Activated T-helper 1 cell treated with anti-CD3 and anti-CD28 coated beads, Interleukin-2, amount 50 U/mL, for 16 hours (primary cell): Measurements from ENCODE around the gene HSD17B3.
"Not testable (repeated sequence)": the region's sequence is repeated elsewhere in the genome, so short reads cannot be mapped to it uniquely, and the experiment has no call there.

ENCODE experiments used
- DNase-seq, 2 donors: peaks; one replicate each; pipeline ENCODE4 v3.0.0-alpha.2; 2020; ENCODE audit warnings: low read depth in 1 of 2, low spot score in 1 of 2

Gene HSD17B3

DNA sequence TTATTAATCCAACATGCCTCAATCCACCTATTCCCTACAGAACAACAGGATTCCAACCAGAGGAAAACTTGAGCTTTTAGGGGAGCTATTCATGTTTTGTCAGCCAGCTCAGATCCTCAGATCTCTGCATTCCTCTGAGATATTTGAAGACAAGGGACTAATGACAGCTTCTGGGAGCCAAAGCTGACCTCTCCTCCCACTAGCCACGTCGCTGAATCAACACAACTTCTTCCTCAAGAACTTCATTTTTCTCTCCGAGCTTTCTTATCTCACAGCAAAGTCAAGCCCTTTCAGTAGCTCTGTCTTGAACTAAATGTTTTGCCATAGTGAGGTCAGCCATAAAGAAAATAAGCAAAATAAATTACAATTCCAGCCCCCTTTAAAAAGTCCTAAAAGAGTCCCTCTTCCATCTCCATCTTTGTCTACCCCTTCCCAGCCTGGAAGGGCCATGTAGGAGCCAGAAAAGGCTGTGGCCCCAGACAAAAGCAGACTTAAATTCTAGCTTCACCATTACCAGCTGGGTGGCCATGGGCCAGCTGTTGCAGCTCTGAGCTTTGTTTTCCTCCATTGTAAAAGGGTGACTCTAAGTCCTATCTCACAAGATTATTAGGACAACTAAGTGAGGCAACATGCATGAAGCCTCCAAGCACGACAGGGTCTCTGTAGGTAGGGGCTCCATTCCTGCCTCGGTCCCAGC, 65.0 kb downstream of the HSD17B3 start:
- no peak for DNase-seq

DNA sequence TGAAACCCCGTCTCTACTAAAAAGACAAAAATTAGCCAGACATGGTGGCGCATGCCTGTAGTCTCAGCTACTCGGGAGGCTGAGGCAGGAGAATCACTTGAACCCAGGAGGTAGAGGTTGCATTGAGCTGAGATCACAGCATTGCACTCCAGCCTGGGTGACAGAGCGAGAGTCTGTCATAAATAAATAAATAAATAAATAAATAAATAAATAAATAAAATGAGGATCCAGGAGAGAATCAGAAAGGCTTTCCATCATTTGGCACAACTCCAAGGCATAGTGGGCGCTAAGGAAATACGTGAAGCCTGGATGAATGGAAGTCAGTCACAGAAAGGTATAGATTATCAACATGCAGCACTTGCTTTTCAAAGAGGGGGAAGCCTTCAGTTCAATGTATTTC, 65.6 kb downstream of the HSD17B3 start:
- not testable (repeated sequence) for DNase-seq

DNA sequence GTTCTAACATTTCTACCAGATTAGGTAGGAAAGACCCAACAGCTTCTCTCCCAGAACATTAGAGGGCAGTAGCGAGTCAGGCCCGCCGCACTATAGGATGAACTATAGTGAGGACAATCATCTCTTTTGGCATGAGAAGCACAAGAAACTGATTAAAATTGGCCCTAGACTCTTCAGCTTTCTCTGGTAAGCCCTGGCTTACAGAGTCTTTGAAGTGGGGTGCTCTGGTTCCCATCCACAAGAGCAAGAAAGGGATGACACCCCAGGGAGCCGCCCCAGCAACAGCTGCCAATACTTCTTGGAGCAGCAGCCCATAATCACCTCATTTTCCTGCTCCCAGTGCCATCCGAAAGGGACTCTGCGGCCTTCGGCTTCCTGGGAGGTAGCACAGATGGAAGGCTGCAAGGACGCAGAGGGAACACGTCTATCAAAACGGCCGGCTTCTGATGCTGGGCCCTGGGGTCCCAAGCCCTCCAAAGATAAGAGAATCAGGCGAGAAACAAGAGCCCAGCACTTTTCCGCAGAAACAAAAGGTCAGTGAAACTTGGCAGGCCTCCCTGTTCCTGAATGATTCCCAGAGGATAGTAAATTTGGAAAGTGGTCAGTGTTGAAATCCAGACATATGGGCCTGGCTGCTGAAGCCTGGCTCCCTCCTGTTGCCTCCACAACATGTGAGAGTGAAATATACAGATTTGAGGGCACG, 69.3 kb downstream of the HSD17B3 start:
- DNase-seq, result no peak

DNA sequence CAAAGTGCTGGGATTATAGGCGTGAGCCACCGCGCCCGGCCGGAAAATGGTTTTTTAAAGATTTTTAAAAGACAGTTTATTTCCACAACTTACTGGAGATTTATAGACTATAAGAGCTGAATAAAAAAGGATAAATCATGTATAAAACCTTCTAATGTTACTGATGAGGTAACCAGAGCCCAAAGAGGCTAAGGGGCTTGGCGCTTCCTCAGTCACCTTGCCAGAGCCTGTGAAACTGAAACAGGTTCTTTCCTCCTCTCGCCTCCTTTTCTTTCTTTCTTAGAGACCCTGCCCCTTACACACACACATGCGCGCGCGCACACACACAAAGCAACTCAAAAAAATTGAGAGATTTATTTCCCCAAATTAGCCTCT, 69.8 kb downstream of the HSD17B3 start:
- DNase-seq, result no peak

DNA sequence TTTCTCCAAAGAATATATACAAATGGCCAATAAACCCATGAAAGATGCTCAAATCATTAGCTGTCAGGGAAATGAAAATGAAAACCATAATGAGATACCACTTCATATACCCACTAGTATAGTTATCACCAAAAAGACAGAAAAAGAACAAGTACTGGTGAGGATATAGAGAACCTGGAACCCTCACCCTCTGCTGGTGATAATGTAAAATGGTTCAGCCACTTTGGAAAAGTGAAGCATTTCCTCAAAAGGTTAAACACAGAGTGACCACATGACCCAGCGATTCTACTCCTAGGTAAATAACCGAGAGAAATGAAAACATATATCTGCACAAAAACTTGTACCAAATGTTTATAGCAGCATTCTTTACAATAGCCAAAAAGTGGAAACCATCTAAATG, 72.0 kb downstream of the HSD17B3 start:
- DNase-seq, result no peak

DNA sequence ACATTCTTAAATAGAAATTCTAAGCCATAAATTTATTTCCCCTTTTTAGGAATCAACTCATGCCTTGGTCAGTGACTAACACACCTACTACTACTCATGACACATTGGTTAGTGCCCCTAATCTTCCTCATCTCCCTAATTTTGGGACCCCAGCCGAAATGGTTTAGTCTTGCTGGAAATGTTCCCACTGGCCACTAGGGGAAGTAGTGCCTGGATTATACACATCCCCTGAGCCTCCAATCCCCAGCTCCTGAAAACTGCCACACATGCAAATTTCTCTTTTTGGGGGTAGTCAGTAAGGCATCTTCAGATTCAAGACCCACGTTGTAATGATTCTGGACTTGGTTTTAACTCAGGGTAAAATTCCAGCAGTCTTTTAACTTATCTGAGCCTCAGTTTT, 79.8 kb downstream of the HSD17B3 start:
- DNase-seq, result no peak

DNA sequence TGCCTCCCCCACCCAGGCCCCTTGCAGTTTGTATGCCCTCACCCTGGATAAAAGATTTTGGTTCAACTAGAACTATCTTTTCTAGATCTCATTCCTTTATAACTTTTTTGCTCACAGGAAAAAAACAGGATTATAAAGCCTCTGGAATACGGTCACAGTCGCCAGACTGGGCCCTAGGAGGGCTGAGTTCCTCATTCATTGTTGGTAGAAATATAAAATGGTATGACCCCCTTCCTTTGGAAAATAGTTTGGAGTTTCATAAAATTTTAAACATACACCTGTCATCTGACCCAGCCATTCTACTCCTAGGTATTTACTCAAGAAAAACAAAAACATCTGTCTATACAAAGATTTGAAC, 82.1 kb downstream of the HSD17B3 start:
- DNase-seq, result no peak

DNA sequence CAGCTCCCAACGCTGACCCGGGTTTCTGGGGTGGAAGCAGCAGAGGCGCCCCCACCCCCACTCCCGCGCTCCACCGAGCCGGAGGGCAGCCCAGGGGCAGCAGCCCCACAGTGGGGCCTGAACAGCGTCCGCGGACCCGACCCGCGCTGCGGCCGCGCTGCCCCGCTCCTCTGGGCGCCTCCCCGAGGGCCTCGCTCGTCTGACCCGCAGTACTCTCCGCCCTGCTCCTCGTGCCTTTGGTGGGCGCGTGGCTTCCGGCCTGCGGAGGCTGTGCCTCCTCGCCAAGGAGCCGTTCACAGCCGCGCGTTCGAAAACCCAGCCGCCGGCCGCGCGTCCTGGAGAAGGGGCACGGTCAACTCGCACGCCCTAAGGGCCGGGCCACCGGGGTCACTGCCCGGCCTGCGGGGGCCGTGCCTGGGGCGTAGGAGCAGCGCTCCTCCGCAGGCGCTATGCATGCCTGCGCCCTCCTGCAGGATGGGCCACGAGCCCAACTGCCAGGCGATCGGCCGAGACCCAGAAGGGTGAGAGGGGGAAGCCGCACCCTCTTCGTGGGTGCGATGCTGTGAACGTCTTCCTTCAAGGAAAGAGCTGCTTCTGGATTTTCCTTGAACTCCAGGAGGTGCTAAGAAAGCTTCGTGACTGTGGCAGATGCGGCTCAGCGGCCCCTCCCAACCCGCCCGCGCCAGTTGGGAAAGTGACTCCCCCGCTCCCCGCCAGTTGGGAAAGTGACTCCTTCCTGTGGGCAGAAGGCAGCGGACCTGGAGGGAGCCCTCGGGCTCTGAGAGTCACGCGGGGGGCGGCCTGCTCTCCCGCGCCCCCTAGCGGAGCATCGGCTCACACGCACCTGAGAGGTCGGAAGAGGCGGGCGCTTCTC, 82.7 kb downstream of the HSD17B3 start:
- peak in 1 of 2 donors; percentile 20 for DNase-seq

DNA sequence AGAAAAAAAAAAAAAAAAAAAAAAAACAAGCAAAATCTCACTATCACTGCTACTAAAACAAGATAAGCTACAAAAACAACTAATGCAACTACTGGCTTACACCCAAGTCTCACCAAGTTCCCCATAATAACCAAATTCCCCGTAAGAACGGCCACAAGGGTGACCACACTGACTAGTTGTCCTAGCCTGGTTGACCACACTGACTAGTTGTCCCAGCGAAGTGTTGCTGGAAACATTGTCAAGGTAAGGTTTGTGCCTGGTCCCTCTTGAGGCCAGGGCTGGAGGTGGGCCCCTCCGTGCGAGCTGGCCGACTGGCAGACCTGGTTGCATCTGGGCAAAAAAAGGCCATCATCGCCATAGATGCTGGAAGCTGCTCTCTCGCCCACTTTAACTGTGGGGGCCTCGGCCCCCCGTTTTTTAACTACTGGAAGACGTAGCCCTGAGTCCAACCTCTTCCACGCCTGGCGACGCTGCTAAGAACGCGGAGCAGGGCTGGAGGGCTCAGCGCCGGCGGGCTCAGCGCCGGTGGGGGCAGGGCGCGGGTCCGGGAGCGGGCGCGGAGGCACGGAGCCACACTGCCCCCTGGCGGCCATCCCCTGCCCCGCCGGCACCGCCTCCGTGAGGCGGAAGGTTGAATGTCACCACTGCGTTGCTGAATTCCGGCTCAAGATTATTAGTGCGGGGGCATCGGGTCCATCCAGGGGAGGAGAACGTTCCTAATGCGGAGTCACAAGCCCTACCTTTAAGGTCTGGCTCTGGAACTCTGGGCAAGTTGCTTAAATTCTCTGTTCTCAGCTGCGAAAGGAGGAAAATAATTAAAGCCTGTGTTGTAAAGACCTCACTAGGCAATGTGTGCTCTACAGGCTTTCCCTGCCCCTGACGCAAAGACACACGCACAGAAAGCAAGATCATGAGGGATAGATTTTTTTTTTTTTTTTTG, 84.0 kb downstream of the HSD17B3 start:
- peak; percentile 58 to 62 for DNase-seq

DNA sequence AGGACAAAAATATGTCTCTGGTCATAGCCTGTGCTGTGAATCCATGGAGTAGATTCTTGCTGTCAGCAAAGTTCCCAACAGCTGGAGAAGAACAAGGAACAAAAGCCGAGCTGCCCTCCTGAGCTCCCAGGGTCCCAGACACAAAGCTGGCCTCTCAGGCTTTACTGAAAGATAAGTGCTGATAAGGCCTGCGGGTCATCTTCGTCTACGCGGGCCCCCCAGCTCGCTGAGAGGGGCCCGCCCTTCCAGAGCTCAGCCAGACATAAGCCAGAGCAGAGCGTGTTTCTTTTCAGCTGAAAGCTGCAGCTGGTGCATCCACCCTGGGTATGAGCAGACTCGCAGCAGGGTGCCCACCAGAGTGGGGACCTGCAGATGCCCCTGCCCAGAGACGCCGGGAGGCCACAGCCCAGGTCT, 84.7 kb downstream of the HSD17B3 start:
- no peak for DNase-seq

DNA sequence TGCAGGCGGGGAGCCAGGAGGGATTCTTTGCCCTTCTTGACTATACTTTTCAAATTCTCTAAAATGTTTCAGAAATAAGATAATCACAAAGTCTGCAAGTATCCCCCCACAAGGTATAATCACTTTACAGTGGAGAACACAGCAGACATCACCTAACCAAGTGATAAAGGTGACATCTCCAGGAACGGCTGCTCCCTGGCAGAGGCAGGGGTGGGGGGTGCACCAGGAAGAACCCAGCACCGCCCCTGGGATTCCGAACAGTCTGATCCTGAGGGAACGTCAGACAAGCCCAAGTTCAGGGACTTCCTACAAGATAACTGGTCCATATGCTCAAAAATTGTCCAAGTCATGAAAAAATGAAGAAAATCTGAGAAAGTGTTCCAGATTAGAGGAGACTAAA, 85.4 kb downstream of the HSD17B3 start:
- DNase-seq, result no peak

DNA sequence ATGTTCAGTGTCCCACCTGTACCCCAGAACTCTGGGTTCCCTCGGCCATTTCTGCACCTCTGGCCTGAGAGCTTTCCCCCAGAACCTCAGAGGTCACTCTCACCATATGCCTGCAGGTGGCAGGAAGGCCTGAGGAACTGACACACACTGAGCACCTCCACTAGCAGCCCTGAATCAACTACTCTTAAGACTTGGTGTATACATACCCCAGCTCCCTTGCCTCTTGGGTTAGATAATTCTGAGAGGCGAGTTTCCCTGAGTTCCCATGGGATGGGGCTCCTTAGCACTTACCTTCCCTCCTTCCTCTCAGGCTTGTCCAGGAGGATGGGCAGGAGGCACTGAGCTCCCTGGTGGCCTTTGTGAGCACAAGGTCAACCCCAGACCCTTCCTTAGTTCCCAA, 86.1 kb downstream of the HSD17B3 start:
- no peak for DNase-seq

DNA sequence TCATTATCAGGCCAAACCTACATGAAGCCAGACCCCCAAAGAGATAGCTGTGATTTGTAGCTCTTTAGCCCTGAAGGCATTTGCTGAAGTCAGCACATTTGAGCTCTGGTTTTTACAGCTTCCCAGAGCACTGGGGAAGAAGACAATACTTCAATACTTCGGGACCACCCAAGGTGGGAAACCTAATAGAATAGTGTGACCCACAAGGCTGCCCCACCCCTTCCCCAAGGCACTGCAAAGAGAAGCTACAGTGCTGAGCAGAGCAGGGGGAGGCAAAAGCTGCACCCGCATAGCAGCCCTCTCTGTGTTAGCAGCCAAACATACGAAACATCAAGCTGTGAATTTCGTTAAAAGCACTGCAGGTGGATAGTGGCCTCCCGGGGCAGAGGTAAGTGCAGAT, 87.3 kb downstream of the HSD17B3 start:
- no peak for DNase-seq

DNA sequence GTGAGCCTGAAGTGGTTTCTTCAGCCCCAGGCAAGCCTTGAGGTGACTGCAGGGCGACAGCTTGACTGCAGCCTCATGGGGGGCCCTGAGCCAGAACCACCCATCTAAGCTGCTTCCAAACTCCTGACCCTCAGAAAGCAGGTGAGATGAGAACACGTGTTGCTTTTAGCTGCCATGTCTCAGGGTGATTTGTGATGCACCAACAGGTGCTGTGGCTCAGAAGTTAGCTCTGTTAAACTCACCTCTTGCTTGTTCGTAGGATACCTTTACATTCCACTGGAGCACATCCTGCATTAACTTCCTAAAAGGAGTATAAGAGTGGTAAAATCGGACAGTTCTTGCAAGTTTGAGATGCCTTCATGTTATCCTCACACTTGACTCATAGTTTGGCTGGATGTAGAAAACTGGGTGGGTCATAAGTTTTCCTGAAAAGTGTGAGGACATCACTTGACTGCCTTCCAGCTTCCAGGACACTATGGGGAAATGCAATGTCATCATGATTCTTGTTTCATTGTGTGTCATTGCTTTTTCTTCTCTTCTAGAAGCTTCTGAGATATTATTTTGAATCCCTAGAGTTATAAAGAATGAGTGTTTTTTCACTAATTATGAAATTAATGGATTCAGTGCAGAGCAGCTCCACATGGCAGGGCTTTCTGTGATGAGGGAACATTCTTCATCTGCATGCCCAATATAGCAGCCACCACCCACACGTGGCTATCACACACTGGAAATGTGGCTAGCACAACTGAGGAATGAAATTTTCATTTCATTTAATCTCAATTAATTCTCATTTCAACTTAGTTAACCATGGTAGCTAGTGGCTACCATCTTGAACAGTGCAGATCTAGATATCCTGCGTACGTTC, 92.3 kb downstream of the HSD17B3 start:
- DNase-seq, result no peak

DNA sequence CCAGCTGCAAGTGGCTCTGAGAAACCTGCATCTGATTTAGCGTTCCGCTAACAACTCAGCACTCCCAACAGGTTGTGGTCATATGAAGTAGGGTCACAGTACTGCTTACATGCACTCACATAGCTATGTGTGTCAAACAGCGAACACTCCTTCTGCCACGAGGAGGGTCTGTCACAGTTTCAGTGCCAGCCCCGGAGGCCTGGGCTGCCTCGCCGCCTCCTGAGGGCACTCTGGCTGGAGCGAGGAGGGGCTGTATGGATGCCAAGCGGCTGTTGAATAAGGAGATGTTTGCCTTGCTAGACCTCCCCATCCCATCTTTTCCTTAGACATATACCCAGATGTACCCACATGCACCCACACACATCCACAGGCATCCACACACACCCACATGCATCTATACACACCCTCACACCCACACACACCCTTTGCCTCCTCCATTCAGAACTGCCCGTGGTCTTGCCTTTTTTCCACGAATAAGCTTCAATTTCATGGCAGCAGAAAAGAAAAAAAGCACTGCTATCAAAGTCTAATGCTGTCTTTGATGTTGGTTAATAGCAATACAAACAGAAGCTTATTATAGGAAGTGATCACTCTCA, 95.7 kb downstream of the HSD17B3 start:
- DNase-seq, result no peak

DNA sequence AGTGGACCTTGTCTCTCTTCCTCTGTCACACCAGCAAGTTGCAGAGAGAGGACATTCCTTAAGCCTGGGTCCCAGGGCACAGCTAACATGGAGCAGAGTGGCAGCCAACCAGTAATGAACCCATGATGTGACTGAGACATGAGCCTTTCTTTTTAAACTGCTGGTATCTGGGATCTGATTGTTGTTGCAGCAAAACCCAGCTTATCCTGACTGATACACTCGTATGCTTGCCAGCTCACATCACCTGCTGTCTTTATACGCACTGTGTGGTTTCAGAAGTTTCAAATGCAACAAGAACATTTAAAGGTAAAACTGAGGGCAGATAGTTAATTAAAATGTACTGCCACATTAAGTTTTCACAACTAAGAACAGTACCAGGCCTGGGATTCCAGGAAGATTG, 97.1 kb downstream of the HSD17B3 start:
- DNase-seq, result no peak

DNA sequence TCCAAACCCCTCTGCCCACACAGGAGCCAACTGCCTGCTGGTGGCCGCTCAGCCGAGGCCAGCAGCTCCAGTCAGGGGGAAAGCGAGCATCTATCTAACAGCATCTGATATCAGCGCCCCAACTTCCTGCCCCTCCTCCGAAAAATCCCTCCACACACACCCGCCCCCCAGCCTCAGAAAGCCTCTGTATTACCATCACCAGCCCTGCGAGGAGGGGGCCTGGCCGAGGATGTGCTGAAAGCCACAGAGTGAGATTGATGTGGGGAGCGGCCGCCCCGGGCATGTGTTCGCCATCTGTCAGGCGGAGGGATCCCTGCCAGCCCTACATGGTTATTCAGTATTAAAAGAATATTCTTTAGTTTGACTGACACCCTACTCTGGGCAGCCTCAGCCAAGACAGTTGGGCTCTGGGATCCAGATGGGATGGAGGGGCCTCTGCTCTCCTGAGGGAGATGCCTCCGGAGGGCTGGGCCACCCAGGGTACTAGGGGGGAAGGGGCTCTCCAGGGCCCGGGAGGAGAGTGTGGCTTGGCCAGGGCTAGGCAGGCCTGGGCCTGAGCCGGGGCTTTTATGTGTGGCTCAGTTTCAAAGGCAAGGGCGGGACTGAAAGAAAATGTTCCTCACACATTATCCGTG, 98.0 kb downstream of the HSD17B3 start:
- no peak for DNase-seq

DNA sequence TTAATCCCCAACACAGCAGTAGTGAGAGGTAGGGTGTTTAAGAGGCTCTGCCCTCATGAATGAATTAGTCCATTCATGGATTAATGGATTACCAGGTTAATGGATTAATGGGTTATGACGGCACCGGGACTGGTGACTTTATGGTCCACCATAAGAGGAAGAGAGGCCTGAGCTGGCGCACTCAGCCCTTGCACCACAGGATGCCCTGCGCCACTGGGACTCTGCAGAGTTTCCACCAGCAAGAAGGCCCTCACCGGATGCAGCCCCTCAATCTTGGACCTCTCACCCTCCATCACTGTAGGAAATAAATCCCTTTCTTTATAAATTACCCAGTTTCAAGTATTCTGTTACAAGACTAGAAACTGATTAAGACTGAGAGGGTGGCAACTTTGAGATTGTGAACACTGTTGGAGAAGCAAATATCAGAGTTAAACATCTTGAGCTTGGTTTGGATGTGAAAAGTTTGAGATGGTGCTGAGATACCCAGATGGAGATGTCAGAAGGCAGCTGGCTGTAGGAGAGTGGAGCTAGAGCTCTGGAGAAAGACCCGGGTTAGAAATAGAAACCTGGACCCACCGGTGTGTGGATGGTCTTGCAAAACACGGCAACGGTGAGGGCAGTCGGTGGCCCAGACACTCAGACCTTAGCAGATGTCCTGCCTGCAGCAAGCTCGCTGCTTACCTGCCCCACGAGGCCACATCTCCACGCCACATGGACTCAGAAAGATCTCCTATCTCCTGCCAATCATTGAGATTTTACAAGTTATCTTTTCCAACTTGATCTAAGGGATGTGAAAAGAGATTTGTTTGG, 98.8 kb downstream of the HSD17B3 start:
- DNase-seq, result no peak
